Nephron progenitor cell (in vitro differentiated cells): ENCODE results near the gene CHST9.

ENCODE experiments used
- DNase-seq: peaks from one replicate; pipeline ENCODE4 v3.0.0; 2021
- H3K27ac Mint-ChIP-seq: 2 replicates; pipeline ENCODE4 v1.8.0; 2021; ENCODE audit warnings: mild to moderate bottlenecking, moderate library complexity, mixed read lengths
- H3K27me3 Mint-ChIP-seq: 2 replicates; pipeline ENCODE4 v1.8.0; 2021; ENCODE audit warnings: mild to moderate bottlenecking, low read depth, mixed read lengths; ENCODE audit not compliant: poor library complexity
- H3K36me3 Mint-ChIP-seq: 2 replicates; pipeline ENCODE4 v1.8.0; 2021; ENCODE audit warnings: low read depth, mixed read lengths
- H3K4me1 Mint-ChIP-seq: 2 replicates; pipeline ENCODE4 v1.8.0; 2021; ENCODE audit warnings: mixed read lengths
- H3K4me3 Mint-ChIP-seq: 2 replicates; pipeline ENCODE4 v1.8.0; 2021; ENCODE audit warnings: mild to moderate bottlenecking, moderate library complexity, mixed read lengths
- H3K9me3 Mint-ChIP-seq: 2 replicates; pipeline ENCODE4 v1.8.0; 2021; ENCODE audit warnings: mild to moderate bottlenecking, moderate library complexity, mixed read lengths
- TF ChIP-seq, protein P1 (sequence below): fragments of 200-600 bp; sonication (generic); IDR thresholded peaks from 2 replicates; pipeline ENCODE4 v1.5.0; 2021; ENCODE audit warnings: antibody characterized with exemption

Gene CHST9

GRCh38 chr18:26867471-26867870 is 317.6 kb downstream of the CHST9 start:
- Mint-ChIP-seq H3K36me3 (no peaks in the 10 kb centered on the region), H3K9me3 (no peaks in the 10 kb centered on the region), H3K27me3 (peaks cover 33% of the 10 kb centered on the region), H3K4me1 (peaks cover 79% of the 10 kb centered on the region), H3K4me3 (no peak overlapping the region), H3K27ac (no peak overlapping the region)
- no peak for DNase-seq
- TF ChIP-seq, protein P1, sequence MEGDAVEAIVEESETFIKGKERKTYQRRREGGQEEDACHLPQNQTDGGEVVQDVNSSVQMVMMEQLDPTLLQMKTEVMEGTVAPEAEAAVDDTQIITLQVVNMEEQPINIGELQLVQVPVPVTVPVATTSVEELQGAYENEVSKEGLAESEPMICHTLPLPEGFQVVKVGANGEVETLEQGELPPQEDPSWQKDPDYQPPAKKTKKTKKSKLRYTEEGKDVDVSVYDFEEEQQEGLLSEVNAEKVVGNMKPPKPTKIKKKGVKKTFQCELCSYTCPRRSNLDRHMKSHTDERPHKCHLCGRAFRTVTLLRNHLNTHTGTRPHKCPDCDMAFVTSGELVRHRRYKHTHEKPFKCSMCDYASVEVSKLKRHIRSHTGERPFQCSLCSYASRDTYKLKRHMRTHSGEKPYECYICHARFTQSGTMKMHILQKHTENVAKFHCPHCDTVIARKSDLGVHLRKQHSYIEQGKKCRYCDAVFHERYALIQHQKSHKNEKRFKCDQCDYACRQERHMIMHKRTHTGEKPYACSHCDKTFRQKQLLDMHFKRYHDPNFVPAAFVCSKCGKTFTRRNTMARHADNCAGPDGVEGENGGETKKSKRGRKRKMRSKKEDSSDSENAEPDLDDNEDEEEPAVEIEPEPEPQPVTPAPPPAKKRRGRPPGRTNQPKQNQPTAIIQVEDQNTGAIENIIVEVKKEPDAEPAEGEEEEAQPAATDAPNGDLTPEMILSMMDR = no peak

- Mint-ChIP-seq H3K4me1 (peaks cover 72% of the 10 kb centered on the region), H3K27me3 (peaks cover 46% of the 10 kb centered on the region)
Measured at GRCh38 chr18:26865557-26865956, 319.6 kb downstream of the CHST9 start, which contains the start of gene AQP4. AQP4 (minus strand) TSS chr18:26865707; CDS start chr18:26865689, 18 bp downstream.

GRCh38 chr18:26864658-26865057 is 320.4 kb downstream of the CHST9 start:
- H3K27ac Mint-ChIP-seq = no peak overlapping the region
- H3K4me3 Mint-ChIP-seq = no peak overlapping the region
- peaks cover 63% of the 10 kb centered on the region for H3K4me1 Mint-ChIP-seq
- TF ChIP-seq, protein P1 = no peak
- H3K27me3 Mint-ChIP-seq = peaks cover 49% of the 10 kb centered on the region
- no peaks in the 10 kb centered on the region for H3K36me3 Mint-ChIP-seq
- no peaks in the 10 kb centered on the region for H3K9me3 Mint-ChIP-seq
- DNase-seq = no peak

More at GRCh38 chr18:26865557-26865956, 319.6 kb downstream of the CHST9 start, which contains the start of gene AQP4:
- H3K27ac Mint-ChIP-seq = no peak within 1 kb of the TSS
- TF ChIP-seq, protein P1 = no peak
- no peaks in the 10 kb centered on the region for H3K9me3 Mint-ChIP-seq
- H3K36me3 Mint-ChIP-seq = no peaks in the 10 kb centered on the region
- DNase-seq = peak; percentile 43
- H3K4me3 Mint-ChIP-seq = no peak within 1 kb of the TSS

DNA sequence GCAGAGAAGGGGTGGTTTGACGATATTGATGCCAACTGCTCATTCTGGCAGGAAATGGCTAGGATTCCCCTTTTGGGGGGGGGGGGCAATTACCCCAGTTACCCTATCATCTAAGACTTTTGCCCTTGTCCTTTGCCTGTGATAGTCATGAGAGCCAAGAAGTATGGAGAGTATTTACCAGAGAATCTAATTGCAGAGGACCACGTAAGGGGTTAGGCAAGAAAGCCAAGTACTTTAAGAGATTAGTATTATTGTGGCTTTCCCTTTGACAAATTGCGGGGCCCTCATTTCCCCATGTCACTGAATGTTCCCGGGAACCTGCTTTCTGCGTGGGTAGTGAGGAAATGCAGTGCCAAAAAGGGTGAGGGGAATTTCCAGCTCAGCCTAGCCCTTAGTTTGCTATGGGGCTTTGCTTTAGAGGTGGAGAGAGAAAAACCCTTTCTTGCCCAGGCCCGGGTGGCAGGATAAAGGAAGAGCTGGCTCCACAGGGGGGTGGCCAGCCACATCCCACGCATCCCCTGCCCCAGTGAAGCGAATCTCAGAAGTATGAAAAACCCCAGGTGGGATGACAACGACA is 321.1 kb downstream of the CHST9 start:
- Mint-ChIP-seq H3K27ac (no peak overlapping the region), H3K36me3 (no peaks in the 10 kb centered on the region), H3K9me3 (no peaks in the 10 kb centered on the region), H3K27me3 (peaks cover 50% of the 10 kb centered on the region), H3K4me1 (peaks cover 57% of the 10 kb centered on the region), H3K4me3 (peak overlapping the region; percentile 68)
- TF ChIP-seq, protein P1 = no peak
- DNase-seq = no peak

DNA sequence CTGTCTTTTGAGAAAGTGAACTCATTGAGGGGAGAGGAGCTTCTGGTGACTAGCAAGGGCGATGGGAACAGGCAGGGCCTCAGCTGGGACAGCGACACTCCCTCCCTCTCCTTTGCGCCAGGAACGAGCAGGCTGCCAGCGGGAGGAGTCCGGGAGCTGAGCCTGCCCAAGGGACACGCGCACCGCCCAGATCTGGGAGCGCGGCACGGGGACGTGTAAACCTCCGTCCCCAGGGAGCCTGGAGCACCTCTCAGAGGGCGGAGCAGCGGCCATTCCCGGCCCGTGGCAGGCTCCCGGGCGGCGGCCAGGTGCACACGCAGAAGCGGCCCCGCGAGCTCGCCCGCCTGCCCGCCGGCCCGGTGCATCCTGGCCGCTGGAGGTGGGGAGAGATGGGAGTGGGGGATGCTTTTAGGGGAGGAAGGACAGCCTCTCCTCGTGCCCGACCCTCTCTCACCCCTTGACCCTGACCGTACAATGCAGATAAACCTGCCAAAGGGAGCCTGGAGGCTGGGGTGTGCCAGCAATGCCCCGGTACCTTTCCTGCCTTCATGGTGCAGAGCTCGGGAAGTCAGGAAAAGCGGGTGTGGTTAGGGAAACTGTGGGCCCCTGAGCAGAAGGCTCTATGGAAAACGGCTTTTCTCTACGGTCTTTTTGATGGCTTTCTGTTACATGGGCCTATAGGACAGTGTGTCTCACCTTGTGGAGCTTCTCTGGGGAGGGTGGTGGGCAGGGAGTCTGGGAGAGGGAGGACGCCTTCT is 321.8 kb downstream of the CHST9 start:
- Mint-ChIP-seq H3K9me3 (no peaks in the 10 kb centered on the region), H3K4me1 (peaks cover 50% of the 10 kb centered on the region), H3K27me3 (peaks cover 48% of the 10 kb centered on the region), H3K4me3 (peak overlapping the region; percentile 84), H3K36me3 (no peaks in the 10 kb centered on the region), H3K27ac (no peak overlapping the region)
- peak; percentile 71 for DNase-seq
- TF ChIP-seq, protein P1 = no peak
